Heart right ventricle (tissue), 16 donors: ENCODE results near the gene LAMC3. TPM values are rescaled to one million over a fixed set of nuclear protein-coding genes. Genes with fewer than 3 reads are reported as not detected.

Experiments used
- ATAC-seq, 8 donors: fragments of 200-7000 bp; cut with Tn5 transposase; one replicate each; pipeline ENCODE4 v1.9.1; 2020; ENCODE audit warnings: mild to moderate bottlenecking in 8 of 8, moderate library complexity in 8 of 8, moderate number of reproducible peaks in 1 of 8
- DNase-seq, 2 donors: peaks; one replicate each; pipeline ENCODE4 v3.0.0-alpha.2; 2020
- H3K27ac ChIP-seq, 10 donors: fragments of 200-600 bp; sonication (generic) in 2 of 10; one replicate each; pipeline versions ENCODE4 v1.5.0 to v1.8.0; 2020 to 2022; ENCODE audit warnings: mild to moderate bottlenecking in 3 of 10
- H3K27me3 ChIP-seq, 7 donors: fragments of 200-600 bp; one replicate each; pipeline ENCODE4 v1.8.0; 2021 to 2022; ENCODE audit warnings: mild to moderate bottlenecking in 2 of 7
- H3K36me3 ChIP-seq, 9 donors: fragments of 200-600 bp; sonication (generic) in 1 of 9; one replicate each; pipeline versions ENCODE4 v1.5.0 to v1.8.0; 2020 to 2022; ENCODE audit warnings: mild to moderate bottlenecking in 2 of 9
- H3K4me1 ChIP-seq, 9 donors: fragments of 200-600 bp; sonication (generic) in 1 of 9; one replicate each; pipeline versions ENCODE4 v1.5.0 to v1.8.0; 2020 to 2022; ENCODE audit warnings: mild to moderate bottlenecking in 4 of 9
- H3K4me3 ChIP-seq, 10 donors: fragments of 200-600 bp; sonication (generic) in 2 of 10; one replicate each; pipeline versions ENCODE4 v1.5.0 to v1.8.0; 2020 to 2022; ENCODE audit warnings: mild to moderate bottlenecking in 7 of 10, moderate library complexity in 2 of 10
- H3K9me3 ChIP-seq, 11 donors: fragments of 200-600 bp in 10 of 11; sonication (generic) in 2 of 11; one replicate each; pipeline versions ENCODE4 v1.5.0 to v1.8.0; 2013 to 2022; ENCODE audit warnings: mild to moderate bottlenecking in 2 of 11, control low read depth in 1 of 11, moderate library complexity in 1 of 11
- WGBS, 2 donors: extraction: QIAGEN DNeasy Blood & Tissue Kit; methylation state at CpG; one replicate each; pipeline ENCODE4 v1.1.7; 2013; ENCODE audit warnings: inconsistent platforms in 1 of 2; 5-methylcytosine and 5-hydroxymethylcytosine counted together
- intact Hi-C, 10 donors: fragments of 100-400 bp; cut with DNase I; formaldehyde crosslinking; loops; one replicate each; pipeline versions ENCODE4 v1.11.1 to v1.14.2; 2022
- polyA plus RNA-seq, 2 donors: library from polyadenylated mRNA; stranded (reverse); fragments of 200-250 nt; gene quantifications; one replicate each; pipeline ENCODE4 v1.2.3, GENCODE V29; 2013
- total RNA-seq, 10 donors: library from RNA; stranded (reverse); fragmentation: NEBNext Ultra II Directional in 3 of 10; extraction: Animal tissue kit (Norgen Biotek cat#: 25700) in 3 of 10; gene quantifications; one replicate each; pipeline versions ENCODE4 v1.2.1 to v1.2.4, GENCODE V29; 2021 to 2023
- TF ChIP-seq, protein P1 (sequence below), 9 donors: fragments of 200-600 bp; sonication (generic) in 2 of 9; IDR thresholded peaks; one replicate each; pipeline versions ENCODE4 v1.5.0 to v1.8.0; 2021 to 2022; ENCODE audit warnings: antibody characterized with exemption in 9 of 9, mild to moderate bottlenecking in 5 of 9, moderate library complexity in 1 of 9
- donor health status: Arrhythmogenic right ventricular cardiomyopathy.
- donor health status: ischemic (EF 13 %, LVEDD 7.1; RV severe dilation, severe dysfunction).
- donor health status: healthy with polysubstance abuse.
- donor health status: DM: no; HTN: yes; CAD: no.
- donor health status: DM: no; HTN: no; CAD: no.
- donor health status: ischemic (EF 25% LVEDD 6.9; RV normal size, moderate dysfunction).
- donor health status: ischemic (EF 25% LVEDD 5.7; RV mildly dilated, moderate dysfunction).
- donor health status: healthy.
- donor health status: DM: yes; HTN: yes; CAD: no.
- donor health status: Ischemic cardiomyopathy.
- donor health status: ischemic (EF 35%, LVEDD 5.7; RV mildly dilated, moderate dysfunction).
- donor health status: nonischemic (EF 11% LVEDD 7.7; RV severe dilation, severe dysfunction).
- donor health status: DM: yes; HTN: yes; CAD: no.
- donor health status: PGD.
- donor health status: ischemic (EF 29% LVEDD 5.4; RV normal size, mild dysfunction).
- donor health status: nonischemic (EF 23%, LVEDD 6.1; RV moderate dilation, normal function).

Gene LAMC3
- total and polyA plus RNA-seq, 12 donors = 0.07 to 5.4 (median 0.30) TPM; not detected in 1

DNA sequence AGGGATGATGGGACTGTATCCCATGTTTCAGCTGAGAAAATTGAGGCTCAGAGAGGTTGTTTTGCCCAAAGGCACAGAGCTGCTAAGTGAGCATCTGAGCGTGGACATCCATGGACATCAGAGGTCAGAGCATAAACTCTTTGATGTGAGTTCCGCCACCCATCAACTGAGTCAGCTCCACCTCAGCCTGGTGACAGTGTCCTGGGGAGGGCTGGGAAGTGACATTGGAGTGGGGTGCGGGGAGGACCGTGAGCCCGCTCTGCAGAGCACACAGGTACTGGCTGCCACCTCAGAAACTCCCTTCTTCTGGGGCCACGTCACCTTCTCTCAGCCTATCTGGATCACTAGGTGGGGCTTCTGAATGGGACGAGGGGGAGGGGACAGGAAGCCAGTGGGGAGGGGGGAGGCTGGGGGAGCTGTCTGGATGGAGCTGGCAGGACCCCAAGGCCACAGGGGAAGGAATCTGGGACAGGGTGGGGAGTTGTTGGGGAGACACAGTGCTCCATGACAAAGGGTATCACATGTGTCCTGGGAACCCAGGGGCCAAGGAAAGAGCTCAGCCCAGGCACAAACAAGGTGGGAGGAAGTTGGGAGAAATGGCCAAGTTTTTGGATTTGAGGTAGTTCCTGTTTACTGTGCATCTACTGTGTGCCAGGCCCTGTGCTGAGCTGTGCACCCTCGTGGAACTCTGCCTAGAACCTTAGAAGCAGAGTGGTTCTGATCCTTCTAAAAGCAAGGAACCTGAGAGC, 2.5 kb downstream of the LAMC3 start:
- H3K27ac ChIP-seq = no peak overlapping the region
- 72 to 73% methylated on average over 8 of the region's 8 CpGs for WGBS, 2 donors

DNA sequence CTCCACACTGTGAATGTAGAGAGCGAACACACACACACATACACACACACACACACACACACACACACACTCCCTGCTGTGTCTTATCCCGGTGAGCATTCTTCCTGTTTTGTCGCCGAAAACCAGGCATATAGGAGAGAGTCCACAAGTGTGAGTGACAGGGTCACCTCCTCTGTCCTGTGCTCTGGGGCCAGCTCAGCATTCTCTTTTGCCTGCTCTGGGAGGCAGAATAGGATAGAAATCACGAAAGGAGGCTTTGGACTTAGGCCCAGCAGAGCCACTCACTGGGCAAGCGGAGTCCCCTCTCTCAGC, 3.0 kb downstream of the LAMC3 start:
- no peak for ATAC-seq
- H3K9me3 ChIP-seq = no peaks in the 10 kb centered on the region
- H3K27me3 ChIP-seq = peaks cover 9 to 61% (median 50%) of the 10 kb centered on the region in 7 donors
- intact Hi-C loops = loop anchor here in 1 of 10 donors (5.0 kb wide), 1 partner anchor 35 kb away; no protein-coding TSS in a partner anchor
- no peaks in the 10 kb centered on the region for H3K36me3 ChIP-seq
- H3K4me1 ChIP-seq = peaks cover 0 to 11% (median 4%) of the 10 kb centered on the region in 9 donors
- WGBS, 2 donors = 48 to 65% methylated on average over 6 of the region's 6 CpGs
- no peak for DNase-seq
- peak overlapping the region in 1 of 10 donors; percentile 27 for H3K27ac ChIP-seq
- H3K4me3 ChIP-seq = no peak overlapping the region
- TF ChIP-seq, protein P1, sequence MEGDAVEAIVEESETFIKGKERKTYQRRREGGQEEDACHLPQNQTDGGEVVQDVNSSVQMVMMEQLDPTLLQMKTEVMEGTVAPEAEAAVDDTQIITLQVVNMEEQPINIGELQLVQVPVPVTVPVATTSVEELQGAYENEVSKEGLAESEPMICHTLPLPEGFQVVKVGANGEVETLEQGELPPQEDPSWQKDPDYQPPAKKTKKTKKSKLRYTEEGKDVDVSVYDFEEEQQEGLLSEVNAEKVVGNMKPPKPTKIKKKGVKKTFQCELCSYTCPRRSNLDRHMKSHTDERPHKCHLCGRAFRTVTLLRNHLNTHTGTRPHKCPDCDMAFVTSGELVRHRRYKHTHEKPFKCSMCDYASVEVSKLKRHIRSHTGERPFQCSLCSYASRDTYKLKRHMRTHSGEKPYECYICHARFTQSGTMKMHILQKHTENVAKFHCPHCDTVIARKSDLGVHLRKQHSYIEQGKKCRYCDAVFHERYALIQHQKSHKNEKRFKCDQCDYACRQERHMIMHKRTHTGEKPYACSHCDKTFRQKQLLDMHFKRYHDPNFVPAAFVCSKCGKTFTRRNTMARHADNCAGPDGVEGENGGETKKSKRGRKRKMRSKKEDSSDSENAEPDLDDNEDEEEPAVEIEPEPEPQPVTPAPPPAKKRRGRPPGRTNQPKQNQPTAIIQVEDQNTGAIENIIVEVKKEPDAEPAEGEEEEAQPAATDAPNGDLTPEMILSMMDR (IDR thresholded peaks at IDR 0.05) = no peak

More for the DNA sequence above, 2.5 kb downstream of the LAMC3 start:
- Histone ChIP-seq H3K36me3 (no peaks in the 10 kb centered on the region), H3K27me3 (peaks cover 9 to 65% (median 47%) of the 10 kb centered on the region in 7 donors), H3K4me3 (no peak overlapping the region), H3K4me1 (peaks cover 0 to 11% (median 4%) of the 10 kb centered on the region in 9 donors), H3K9me3 (no peaks in the 10 kb centered on the region)
- intact Hi-C loops = loop anchor here in 1 of 10 donors (5.0 kb wide), 1 partner anchor 36 kb away; no protein-coding TSS in a partner anchor
- no peak for DNase-seq
- no peak for ATAC-seq
- TF ChIP-seq, protein P1 (IDR thresholded peaks at IDR 0.05) = no peak

DNA sequence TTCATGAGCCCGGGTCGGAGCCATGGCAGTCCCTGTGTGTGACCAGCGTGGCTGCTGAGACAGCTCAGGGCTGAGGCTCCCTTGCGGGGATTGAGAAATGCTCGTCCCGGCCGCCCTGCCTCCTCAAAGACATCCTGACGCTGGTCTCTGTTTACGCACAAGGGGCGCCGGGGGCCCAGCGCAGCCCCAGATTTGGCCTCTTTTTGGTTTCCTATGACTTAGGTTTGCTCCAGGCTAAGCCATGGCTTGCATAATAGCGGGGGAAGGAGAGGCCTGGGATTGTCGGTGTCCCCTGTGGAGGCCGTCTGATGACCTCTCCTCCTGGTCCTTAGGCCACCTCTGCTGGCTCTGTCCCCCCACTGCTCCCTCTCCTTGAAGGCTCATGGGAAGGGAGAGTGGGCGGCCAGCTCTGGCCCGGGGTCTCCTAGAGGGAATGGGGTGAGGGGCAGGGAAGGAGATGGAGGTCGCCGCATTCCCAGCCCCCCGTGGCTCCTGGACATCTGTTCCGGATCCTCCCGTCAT, 3.5 kb downstream of the LAMC3 start:
- Histone ChIP-seq H3K27ac (peak overlapping the region in 2 of 10 donors; percentile 9 to 39), H3K36me3 (no peaks in the 10 kb centered on the region), H3K4me1 (peaks cover 0 to 11% (median 4%) of the 10 kb centered on the region in 9 donors), H3K27me3 (peaks cover 9 to 60% (median 46%) of the 10 kb centered on the region in 7 donors), H3K4me3 (no peak overlapping the region), H3K9me3 (no peaks in the 10 kb centered on the region)
- ATAC-seq (peak in 5 of 8 donors; percentile 12 to 50 (median 26)), DNase-seq (no peak)
- 54 to 69% methylated on average over 22 of the region's 22 CpGs for WGBS, 2 donors
- intact Hi-C loops = loop anchor here in 1 of 10 donors (5.0 kb wide), 1 partner anchor 35 kb away; no protein-coding TSS in a partner anchor
- TF ChIP-seq, protein P1 (IDR thresholded peaks at IDR 0.05) = no peak

DNA sequence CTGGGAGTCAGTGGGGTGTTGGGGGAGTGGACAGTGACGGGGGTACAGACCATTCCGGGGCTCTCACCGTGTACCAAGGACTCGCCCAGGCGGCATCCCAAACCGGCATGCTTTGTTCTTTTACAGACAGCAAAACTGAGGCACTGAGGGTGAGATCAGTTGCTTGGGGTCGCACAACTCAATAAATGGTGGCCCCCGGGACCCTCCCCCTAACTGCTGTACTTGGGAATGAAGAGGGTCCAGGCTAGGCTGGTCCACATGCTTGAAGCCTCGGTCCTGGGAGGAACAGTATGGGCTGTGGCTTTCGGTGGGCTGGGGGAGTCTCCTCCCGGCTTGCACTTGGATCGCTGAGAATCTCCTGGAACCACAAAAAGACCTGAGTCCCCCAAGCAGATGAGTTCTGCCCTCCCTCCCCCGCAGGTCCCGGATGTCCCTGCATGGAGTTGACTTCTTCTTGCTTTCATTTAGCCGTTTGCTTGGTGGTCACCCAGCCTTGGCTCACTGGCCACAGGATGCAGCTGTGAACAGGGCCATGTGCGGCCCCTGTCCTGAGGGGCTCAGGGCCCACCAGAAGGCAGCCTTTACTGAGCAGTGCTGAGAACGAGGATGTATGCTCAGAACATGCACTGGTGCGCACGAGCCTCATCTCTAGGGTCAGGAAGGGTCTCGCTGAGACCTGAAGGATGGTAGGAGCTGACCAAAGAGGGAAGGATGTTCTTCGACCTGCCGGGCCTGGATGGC, 4.2 kb downstream of the LAMC3 start:
- TF ChIP-seq, protein P1 (IDR thresholded peaks at IDR 0.05) = no peak
- intact Hi-C loops = loop anchor here in 1 of 10 donors (5.0 kb wide), 1 partner anchor 34 kb away; no protein-coding TSS in a partner anchor
- Histone ChIP-seq H3K27ac (peak overlapping the region in 2 of 10 donors; percentile 9 to 39), H3K9me3 (no peaks in the 10 kb centered on the region), H3K4me3 (no peak overlapping the region), H3K27me3 (peaks cover 9 to 57% (median 41%) of the 10 kb centered on the region in 7 donors), H3K4me1 (peaks cover 0 to 11% (median 4%) of the 10 kb centered on the region in 9 donors), H3K36me3 (no peaks in the 10 kb centered on the region)
- ATAC-seq (peak in 4 of 8 donors; percentile 4 to 14 (median 7)), DNase-seq (no peak)
- WGBS, 2 donors = 81 to 88% methylated on average over 22 of the region's 22 CpGs
